HG03571 (cell line): ENCODE results near the gene INTS2.
"Not testable (repeated sequence)": the region's sequence is repeated elsewhere in the genome, so short reads cannot be mapped to it uniquely, and the experiment has no call there.

ENCODE experiments used
- ATAC-seq: cut with Tn5 transposase; IDR thresholded peaks from one replicate; pipeline ENCODE4 v1.9.1; 2021; ENCODE audit not compliant: unreplicated experiment

INTS2 gene

DNA sequence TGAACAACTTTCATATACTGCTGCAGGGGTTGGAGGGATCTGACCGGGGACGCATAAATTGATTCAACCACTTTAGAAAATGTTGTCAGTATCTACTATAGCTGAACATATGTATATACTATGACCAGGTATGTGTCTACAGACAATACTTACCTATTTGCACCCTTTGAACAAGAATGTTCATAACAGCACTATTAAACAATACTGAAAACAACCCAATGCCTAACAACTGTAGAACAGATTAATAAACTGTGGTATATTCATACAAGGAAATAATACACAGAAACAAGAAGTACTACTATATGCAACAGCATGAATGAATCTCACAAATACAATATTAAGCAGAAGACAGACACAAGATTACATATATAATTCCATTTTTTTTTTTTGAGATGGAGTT lies 74.9 kb downstream of the INTS2 start:
- ATAC-seq = no peak

- ATAC-seq = no peak
Observed at GRCh38 chr17:61849674-61850073, 78.1 kb downstream of the INTS2 start.

GRCh38 chr17:61848896-61849295 lies 78.9 kb downstream of the INTS2 start:
- ATAC-seq = no peak

DNA sequence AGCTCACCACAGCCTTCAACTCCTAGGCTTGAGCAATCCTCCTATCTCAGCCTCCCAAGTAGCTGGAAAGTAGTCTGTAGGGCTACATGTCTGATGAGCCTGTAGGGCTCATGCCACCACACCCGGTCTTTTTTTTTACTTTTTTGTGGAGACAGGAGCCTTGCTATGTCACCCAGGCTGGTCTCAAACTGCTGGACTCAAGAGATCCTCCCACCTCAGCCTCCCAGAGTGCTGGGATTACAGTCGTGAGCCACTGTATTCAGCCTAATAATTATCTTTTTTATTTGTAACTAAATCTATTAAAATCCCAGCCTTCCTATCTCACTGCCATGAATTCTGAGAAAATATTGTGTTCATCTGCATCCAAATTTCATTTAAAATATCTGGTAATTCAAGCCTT lies 79.5 kb downstream of the INTS2 start:
- ATAC-seq = no peak

- ATAC-seq = no peak
Observed at GRCh38 chr17:61847659-61848058, 80.1 kb downstream of the INTS2 start.

DNA sequence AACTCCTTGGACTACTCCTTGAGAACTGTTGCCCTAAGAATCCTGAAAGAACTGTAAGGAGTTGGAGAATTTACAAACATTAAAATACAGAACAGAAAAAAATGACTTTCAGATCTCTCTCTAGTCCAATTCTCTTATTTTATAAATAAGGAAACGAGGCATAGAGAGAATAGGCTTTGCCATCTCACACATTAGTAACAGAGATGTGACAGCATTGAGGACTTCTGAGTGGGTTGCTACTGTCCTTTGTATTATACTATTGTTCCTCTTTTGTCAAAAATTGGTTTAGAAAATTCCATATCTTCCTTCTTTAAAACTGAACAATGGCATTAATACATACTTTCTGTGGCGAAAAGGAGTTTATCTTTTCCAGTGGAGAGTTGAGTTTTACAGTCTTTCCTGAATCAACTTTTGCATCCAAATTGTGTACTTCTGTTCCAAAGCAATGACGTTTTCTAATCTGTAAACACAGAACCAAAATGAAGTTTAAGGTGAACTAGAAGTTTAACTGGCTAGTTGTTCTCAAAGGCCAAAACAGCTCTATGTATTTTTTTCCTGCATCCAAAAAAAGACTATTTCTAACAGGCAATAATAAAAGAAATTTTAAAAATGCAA lies 80.9 kb downstream of the INTS2 start:
- no peak for ATAC-seq

GRCh38 chr17:61846088-61846487 lies 81.7 kb downstream of the INTS2 start:
- ATAC-seq = no peak

GRCh38 chr17:61843435-61843834 lies 84.3 kb downstream of the INTS2 start:
- no peak for ATAC-seq

GRCh38 chr17:61842899-61843298 lies 84.9 kb downstream of the INTS2 start:
- ATAC-seq = no peak

DNA sequence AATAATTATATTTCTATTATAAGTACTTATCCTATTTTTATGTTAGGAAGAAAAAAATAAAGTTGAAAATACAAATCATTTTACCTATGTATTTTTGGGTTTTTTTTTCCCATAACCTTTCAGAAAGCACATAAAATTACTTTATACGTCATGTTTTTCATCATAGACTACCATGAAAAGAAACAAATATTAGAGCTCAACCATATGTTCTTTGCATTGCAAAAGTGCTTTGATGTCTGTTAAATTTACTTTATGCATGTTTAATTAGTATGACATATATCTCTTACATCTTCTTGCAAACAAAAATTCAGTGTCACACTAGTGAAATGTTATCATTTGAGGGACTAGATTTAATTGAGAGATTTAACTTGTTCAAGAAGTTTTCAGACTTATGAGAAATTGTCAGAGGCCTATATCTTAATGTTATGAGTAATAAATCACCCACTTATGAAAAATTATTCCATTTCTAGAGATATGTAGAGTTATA lies 88.4 kb downstream of the INTS2 start:
- ATAC-seq = no peak

GRCh38 chr17:61837175-61838051 lies 90.4 kb downstream of the INTS2 start:
- ATAC-seq = no peak

DNA sequence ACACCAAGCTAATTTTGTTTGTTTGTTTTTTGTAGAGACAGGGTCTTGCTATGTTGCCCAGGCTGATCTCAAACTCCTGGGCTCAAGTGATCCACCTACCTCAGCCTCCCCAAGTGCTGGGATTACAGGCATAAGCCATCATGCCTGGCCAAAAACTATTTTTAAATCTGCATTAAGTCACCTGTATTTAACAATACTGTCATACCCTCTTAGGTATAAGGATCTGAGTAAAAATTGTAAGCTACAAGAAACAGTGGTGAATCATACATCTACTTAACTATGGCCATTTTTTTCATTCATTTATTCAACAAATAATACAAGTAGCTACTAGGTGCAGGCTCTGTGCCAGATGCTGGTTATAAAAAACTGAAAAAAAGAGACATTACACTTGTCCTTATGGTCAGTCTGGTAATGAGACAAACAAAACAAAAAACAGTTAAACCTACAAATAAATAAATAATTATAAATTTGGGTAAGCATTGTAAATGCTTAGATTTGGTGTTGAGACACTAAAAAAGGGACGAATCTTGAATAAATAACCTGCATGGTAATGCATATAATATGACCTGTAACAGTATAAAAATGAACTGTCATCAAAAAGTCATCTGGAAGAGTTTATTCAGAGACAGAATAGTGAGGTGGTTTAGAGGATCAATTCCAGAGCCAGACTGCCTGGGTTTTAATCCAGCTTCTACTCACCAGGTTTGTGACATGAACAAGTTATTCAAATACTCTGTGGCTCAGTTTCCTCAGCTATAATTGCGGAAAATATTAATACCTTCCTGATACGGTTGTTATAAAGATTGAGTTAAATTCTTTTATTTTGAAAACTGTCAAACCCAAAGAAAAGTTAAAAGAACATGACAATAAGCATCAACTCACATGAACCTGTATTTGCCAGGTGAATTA lies 91.3 kb downstream of the INTS2 start:
- no peak for ATAC-seq

DNA sequence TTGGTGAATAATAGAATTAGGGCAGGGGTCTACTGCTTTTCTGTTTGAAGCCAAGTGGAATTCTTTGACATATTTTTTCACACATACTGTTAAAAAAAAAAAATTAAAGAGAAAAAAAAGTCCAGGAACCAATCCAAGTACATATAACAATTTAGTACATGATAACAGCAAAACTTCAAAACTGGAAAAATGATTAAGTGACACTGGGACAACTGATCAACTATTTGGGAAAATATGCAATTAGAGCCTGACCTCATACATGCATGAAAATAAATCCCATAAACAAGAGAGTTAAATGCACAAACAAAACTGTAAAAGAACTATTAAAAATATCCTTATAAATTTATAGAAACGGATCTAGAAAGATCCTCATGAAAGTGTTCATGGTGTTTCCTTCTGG lies 92.2 kb downstream of the INTS2 start:
- ATAC-seq = no peak

DNA sequence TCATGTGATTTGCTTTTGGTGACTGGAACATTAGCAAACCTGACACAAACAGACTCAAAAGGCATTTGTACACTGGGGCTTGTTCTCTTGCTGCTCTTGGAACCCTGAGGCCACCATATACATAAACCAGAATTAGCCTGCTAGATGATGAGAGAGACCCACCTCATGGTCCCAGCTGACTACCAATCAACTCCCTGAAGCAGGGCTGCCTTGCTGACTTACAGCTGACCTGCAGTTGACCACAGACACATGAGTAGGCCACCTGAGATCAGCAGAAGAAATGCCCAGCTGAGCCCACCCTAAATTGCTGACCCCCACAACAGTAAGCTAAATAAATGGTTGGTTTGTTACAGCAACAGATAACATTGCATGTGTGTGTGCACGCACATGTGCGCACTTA lies 93.2 kb downstream of the INTS2 start:
- no peak for ATAC-seq

GRCh38 chr17:61833536-61834193 lies 94.1 kb downstream of the INTS2 start:
- ATAC-seq = no peak

- ATAC-seq = no peak
Observed at GRCh38 chr17:61832463-61832862, 95.3 kb downstream of the INTS2 start.

DNA sequence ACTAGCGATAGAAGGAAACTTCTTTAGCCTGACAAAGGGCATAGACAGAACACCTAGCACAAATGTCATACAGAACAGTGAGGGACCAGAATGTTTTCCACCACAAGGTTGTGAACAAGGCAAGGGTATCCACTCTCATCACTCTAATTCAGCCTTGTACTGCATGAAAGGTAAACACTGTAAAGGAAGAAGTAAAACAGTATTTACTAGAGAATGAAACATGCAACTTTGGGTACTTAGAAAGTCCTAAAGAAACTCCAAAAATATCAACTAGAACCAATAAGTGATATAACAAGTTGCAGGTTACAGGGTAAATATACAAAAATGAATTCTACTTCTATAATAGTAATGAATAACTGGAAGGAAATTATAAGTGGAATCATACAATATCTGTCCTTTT lies 96.7 kb downstream of the INTS2 start:
- ATAC-seq = no peak

DNA sequence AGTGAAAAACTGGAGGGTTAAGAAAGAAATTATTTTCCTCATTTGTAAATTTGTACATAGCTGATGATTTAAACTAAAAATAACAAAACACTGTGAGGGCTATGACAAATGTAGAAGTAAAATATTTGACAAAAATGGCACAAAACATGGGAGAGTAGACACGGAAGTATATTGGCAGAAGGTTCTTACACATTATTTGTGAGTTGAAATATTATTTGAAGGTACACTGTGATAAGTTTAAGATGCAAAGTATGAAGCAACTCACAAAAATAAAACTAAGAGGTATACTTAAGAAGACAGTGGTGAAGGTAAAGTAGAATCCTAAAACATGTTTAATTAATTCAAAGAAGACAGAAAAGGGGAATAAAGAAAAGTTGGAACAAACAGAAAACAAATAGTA lies 99.1 kb downstream of the INTS2 start:
- ATAC-seq = no peak

- ATAC-seq = no peak
Observed at GRCh38 chr17:61827649-61828395, 100.0 kb downstream of the INTS2 start.

DNA sequence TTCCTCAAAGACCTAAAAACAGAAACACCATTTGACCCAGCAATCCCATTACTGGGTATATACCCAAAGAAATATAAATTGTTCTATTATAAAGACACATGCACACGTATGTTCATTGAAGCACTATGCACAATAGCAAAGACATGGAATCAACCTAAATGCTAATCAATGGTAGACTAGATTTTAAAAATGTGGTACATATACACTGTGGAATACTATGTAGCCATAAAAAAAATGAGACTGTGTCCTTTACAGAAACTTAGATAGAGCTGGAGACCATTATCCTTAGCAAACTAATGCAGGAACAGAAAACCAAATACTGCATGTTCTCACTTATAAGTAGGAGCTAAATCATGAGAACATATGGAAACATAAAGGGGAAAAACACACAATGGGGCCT lies 100.9 kb downstream of the INTS2 start:
- ATAC-seq = not testable (repeated sequence)
